KMS-11 (cell line): ENCODE data around the gene PGA3.

Experiments
- H2AFZ ChIP-seq: fragments of 200-600 bp; sonication (generic); 2 replicates; pipeline ENCODE4 v1.6.1; 2016; ENCODE audit warnings: antibody characterized with exemption, mixed run types, low read depth
- H3K27ac ChIP-seq: fragments of 200-600 bp; sonication (generic); 2 replicates; pipeline ENCODE4 v1.6.1; 2016; ENCODE audit warnings: mild to moderate bottlenecking, mixed run types
- H3K27me3 ChIP-seq: fragments of 200-600 bp; sonication (generic); 2 replicates; pipeline ENCODE4 v1.6.1; 2017; ENCODE audit warnings: mild to moderate bottlenecking, low read depth, mixed run types, moderate library complexity; ENCODE audit not compliant: insufficient read depth
- H3K36me3 ChIP-seq: fragments of 200-600 bp; sonication (generic); 2 replicates; pipeline ENCODE4 v1.6.1; 2017; ENCODE audit warnings: mild to moderate bottlenecking, mixed run types; ENCODE audit not compliant: insufficient read depth
- H3K4me1 ChIP-seq: fragments of 200-600 bp; sonication (generic); 2 replicates; pipeline ENCODE4 v1.6.1; 2016; ENCODE audit warnings: mild to moderate bottlenecking, low read depth, mixed run types; ENCODE audit not compliant: poor library complexity, severe bottlenecking
- H3K4me2 ChIP-seq: fragments of 200-600 bp; sonication (generic); 2 replicates; pipeline ENCODE4 v1.7.0; 2016; ENCODE audit warnings: mild to moderate bottlenecking, mixed run types
- H3K4me3 ChIP-seq: fragments of 200-600 bp; sonication (generic); IDR thresholded peaks from 2 replicates; pipeline ENCODE4 v1.6.1; 2017; ENCODE audit warnings: low read depth, low read length, mixed read lengths; ENCODE audit not compliant: insufficient read depth
- H3K79me2 ChIP-seq: fragments of 200-600 bp; sonication (generic); 2 replicates; pipeline ENCODE4 v1.6.1; 2016; ENCODE audit warnings: low read depth, mixed run types; ENCODE audit not compliant: insufficient read depth
- H3K9ac ChIP-seq: fragments of 200-600 bp; sonication (generic); 2 replicates; pipeline ENCODE4 v1.6.1; 2016; ENCODE audit warnings: mild to moderate bottlenecking, mixed run types
- H4K20me1 ChIP-seq: fragments of 200-600 bp; sonication (generic); 2 replicates; pipeline ENCODE4 v1.6.1; 2016; ENCODE audit warnings: mild to moderate bottlenecking, mixed run types; ENCODE audit not compliant: insufficient read depth
- CTCF ChIP-seq: fragments of 200-600 bp; sonication (generic); conservative IDR thresholded peaks from 2 replicates; pipeline ENCODE4 v1.6.1; 2017; ENCODE audit warnings: low read depth, mild to moderate bottlenecking, antibody characterized with exemption, low read length, moderate library complexity, mixed read lengths

Gene PGA3

GRCh38 chr11:61157743-61158142 is 45.6 kb upstream of the PGA3 start:
- no peak for TF ChIP-seq CTCF
- H3K9ac ChIP-seq = no peak overlapping the region
- no peak overlapping the region for H3K27ac ChIP-seq
- H3K4me3 ChIP-seq = no peak overlapping the region
- H3K79me2 ChIP-seq = no peaks in the 10 kb centered on the region
- H3K4me2 ChIP-seq = no peak overlapping the region
- no peak overlapping the region for H2AFZ ChIP-seq
- no peaks in the 10 kb centered on the region for H4K20me1 ChIP-seq
- H3K4me1 ChIP-seq = peaks cover 40% of the 10 kb centered on the region
- no peaks in the 10 kb centered on the region for H3K36me3 ChIP-seq
- no peaks in the 10 kb centered on the region for H3K27me3 ChIP-seq

- TF ChIP-seq CTCF = no peak
- Histone ChIP-seq H3K4me1 (peaks cover 40% of the 10 kb centered on the region), H3K9ac (no peak overlapping the region), H2AFZ (no peak overlapping the region), H3K4me3 (no peak overlapping the region), H3K36me3 (no peaks in the 10 kb centered on the region), H3K27me3 (no peaks in the 10 kb centered on the region), H3K79me2 (no peaks in the 10 kb centered on the region), H4K20me1 (no peaks in the 10 kb centered on the region), H3K4me2 (peak overlapping the region; percentile 26; the same call in 1 of the 2 replicates), H3K27ac (peak overlapping the region; percentile 25; the same call in 1 of the 2 replicates)
These were observed 44.5 kb upstream of the PGA3 start for GRCh38 chr11:61158691-61159381.

GRCh38 chr11:61160487-61161189 is 42.7 kb upstream of the PGA3 start:
- no peak overlapping the region for H3K4me3 ChIP-seq
- no peaks in the 10 kb centered on the region for H3K36me3 ChIP-seq
- peaks cover 40% of the 10 kb centered on the region for H3K4me1 ChIP-seq
- H2AFZ ChIP-seq = peak overlapping the region; percentile 50; the same call in 1 of the 2 replicates
- H4K20me1 ChIP-seq = no peaks in the 10 kb centered on the region
- peak overlapping the region; percentile 81; the same call in 1 of the 2 replicates for H3K27ac ChIP-seq
- H3K79me2 ChIP-seq = no peaks in the 10 kb centered on the region
- H3K9ac ChIP-seq = peak overlapping the region; percentile 75; the same call in 1 of the 2 replicates
- H3K4me2 ChIP-seq = peak overlapping the region; percentile 74
- no peaks in the 10 kb centered on the region for H3K27me3 ChIP-seq
- TF ChIP-seq CTCF = no peak

- peak within 1 kb of the TSS; percentile 76 for H2AFZ ChIP-seq
- H3K27ac ChIP-seq = peak within 1 kb of the TSS; percentile 81
- peaks cover 40% of the 10 kb centered on the region for H3K4me1 ChIP-seq
- H3K36me3 ChIP-seq = no peaks in the 10 kb centered on the region
- H3K9ac ChIP-seq = peak within 1 kb of the TSS; percentile 75
- TF ChIP-seq CTCF = no peak; the same call in 1 of the 2 replicates
- no peaks in the 10 kb centered on the region for H3K27me3 ChIP-seq
- no peaks in the 10 kb centered on the region for H4K20me1 ChIP-seq
- peak within 1 kb of the TSS; percentile 95 for H3K4me2 ChIP-seq
- H3K4me3 ChIP-seq = no peak within 1 kb of the TSS
- H3K79me2 ChIP-seq = no peaks in the 10 kb centered on the region
These were observed 41.9 kb upstream of the PGA3 start, which contains the start of gene VPS37C for GRCh38 chr11:61161190-61162091. Gene VPS37C, minus strand, starts transcription at chr11:61161426. Its CDS starts 22,597 bp downstream, at chr11:61138829.
